Adrenal gland (tissue), 12 donors: ENCODE measurements around the gene CDH20. TPM values are rescaled to one million over a fixed set of nuclear protein-coding genes. Genes with fewer than 3 reads are reported as not detected.

Experiments
- DNase-seq, 7 donors: peaks; one replicate each; pipeline ENCODE4 v3.0.0-alpha.2; 2019 to 2020
- H3K27ac ChIP-seq, 5 donors: fragments of 200-600 bp; sonication (generic) in 4 of 5; 1 replicate in 3 of 5; 2 replicates in 2 of 5; pipeline versions ENCODE4 v1.5.1 to v1.8.0; 2016 to 2020; ENCODE audit warnings: mild to moderate bottlenecking in 1 of 5
- H3K27me3 ChIP-seq: fragments of 200-600 bp; 2 replicates; pipeline ENCODE4 v1.8.0; 2021
- H3K36me3 ChIP-seq, 2 donors: fragments of 200-600 bp; replicated peaks in 1 of 2; 1 replicate in 1 of 2; 2 replicates in 1 of 2; pipeline versions ENCODE4 v1.5.1 to v1.8.0; 2018 to 2022
- H3K4me1 ChIP-seq, 2 donors: fragments of 200-600 bp; replicated peaks in 1 of 2; 1 replicate in 1 of 2; 2 replicates in 1 of 2; pipeline versions ENCODE4 v1.5.1 to v1.8.0; 2018 to 2021
- H3K4me3 ChIP-seq, 4 donors: fragments of 200-600 bp; sonication (generic) in 3 of 4; one replicate each; pipeline ENCODE4 v1.5.1; 2016 to 2018
- H3K9me3 ChIP-seq, 3 donors: fragments of 200-600 bp; sonication (generic) in 1 of 3; replicated peaks in 1 of 3; 1 replicate in 2 of 3; 2 replicates in 1 of 3; pipeline versions ENCODE4 v1.5.1 to v1.8.0; 2016 to 2021
- CTCF ChIP-seq, 6 experiments: fragments of 450-650 bp in 4 of 6; fragments of 200-600 bp in 2 of 6; sonication (generic) in 1 of 6; IDR thresholded peaks; 1 replicate in 5 of 6; 2 replicates in 1 of 6; pipeline versions ENCODE4 v1.5.1 to v1.8.0; 2016 to 2021; ENCODE audit warnings: antibody characterized with exemption in 6 of 6, mild to moderate bottlenecking in 2 of 6, moderate library complexity in 1 of 6
- POLR2A ChIP-seq, 2 donors: fragments of 450-650 bp; IDR thresholded peaks; one replicate each; pipeline ENCODE4 v1.6.1; 2017; ENCODE audit warnings: antibody characterized with exemption in 2 of 2, mild to moderate bottlenecking in 2 of 2, moderate library complexity in 1 of 2
- WGBS, 4 donors: extraction: QIAGEN DNeasy Blood & Tissue Kit in 2 of 4; methylation state at CpG; one replicate each; pipeline versions ENCODE4 v1.1.5 to v1.1.7; 2013 to 2017; 5-methylcytosine and 5-hydroxymethylcytosine counted together
- intact Hi-C, 2 donors: fragments of 100-400 bp; cut with DNase I; formaldehyde crosslinking; loops; one replicate each; pipeline versions ENCODE4 v1.14.1 to v1.15.0; 2022 to 2023
- polyA plus RNA-seq, 3 donors: library from polyadenylated mRNA; stranded (reverse); fragments of 200-250 nt in 2 of 3; fragments of 350-450 nt in 1 of 3; fragmentation: Illumina TruSeq in 1 of 3; extraction: RNeasy Lipid Tissue Mini Kit (QIAGEN cat#74804) in 1 of 3; gene quantifications; one replicate each; pipeline ENCODE4 v1.2.3, GENCODE V29; 2013 to 2014
- total RNA-seq, 9 donors: library from RNA; depleted of rRNA in 4 of 9; stranded (reverse); fragments of >200 nt in 4 of 9; fragments of 120-200 nt in 1 of 9; fragmentation: NEBNext Ultra II Directional in 1 of 9; extraction: Animal tissue kit (Norgen Biotek cat#: 25700) in 1 of 9; gene quantifications; one replicate each; pipeline versions ENCODE4 v1.1.0 to v1.2.4, GENCODE V29; 2013 to 2023
- donor health status: healthy with polysubstance abuse.
- donor health status: Bipolar disorder and iron deficiency.
- donor health status: DM: yes; HTN: yes; CAD: no.
- donor health status: DM: no; HTN: no; CAD: no.
- donor health status: DM: no; HTN: no; CAD: no.
- donor health status: DM: yes; HTN: yes; CAD: no.

Gene CDH20
- total and polyA plus RNA-seq, 12 donors: 0.07 to 11.6 (median 0.29) TPM; not detected in 2

- no peaks in the 10 kb centered on the region for H3K4me1 ChIP-seq
- TF ChIP-seq POLR2A (IDR thresholded peaks at IDR 0.05) (no peak), CTCF (IDR thresholded peaks at IDR 0.05) (no peak)
- DNase-seq: no peak
- no peak overlapping the region for H3K27ac ChIP-seq
- 67 to 77% (median 74%) methylated on average over 8 to 11 of the region's 11 CpGs for WGBS, 4 donors
- intact Hi-C loops: no loop called here
- no peak overlapping the region for H3K4me3 ChIP-seq
- H3K36me3 ChIP-seq: no peaks in the 10 kb centered on the region
- no peaks in the 10 kb centered on the region for H3K9me3 ChIP-seq
- no peaks in the 10 kb centered on the region for H3K27me3 ChIP-seq
These were observed 24.3 kb upstream of the CDH20 start for GRCh38 chr18:61308795-61309393.

GRCh38 chr18:61322265-61322873 is 10.9 kb upstream of the CDH20 start:
- H3K4me1 ChIP-seq: no peaks in the 10 kb centered on the region
- no peak overlapping the region for H3K27ac ChIP-seq
- DNase-seq: peak; percentile 42 to 68 (median 55)
- H3K27me3 ChIP-seq: no peaks in the 10 kb centered on the region
- H3K36me3 ChIP-seq: no peaks in the 10 kb centered on the region
- no peaks in the 10 kb centered on the region for H3K9me3 ChIP-seq
- WGBS, 4 donors: 24 to 26% (median 25%) methylated on average over 9 of the region's 9 CpGs
- TF ChIP-seq CTCF (IDR thresholded peaks at IDR 0.05): peak; percentile 52 to 73 (median 66)
- no peak for TF ChIP-seq POLR2A (IDR thresholded peaks at IDR 0.05)
- intact Hi-C loops: loop anchor here (10.0 kb wide), 1 partner anchor 182 kb away; no protein-coding TSS in a partner anchor
- no peak overlapping the region for H3K4me3 ChIP-seq

GRCh38 chr18:61323951-61324350 is 9.3 kb upstream of the CDH20 start:
- WGBS, 4 donors: 57 to 77% (median 60%) methylated on average over 1 of the region's 1 CpG
- intact Hi-C loops: loop anchor here (10.0 kb wide), 1 partner anchor 181 kb away; no protein-coding TSS in a partner anchor
- no peaks in the 10 kb centered on the region for H3K4me1 ChIP-seq
- no peak for DNase-seq
- H3K27me3 ChIP-seq: no peaks in the 10 kb centered on the region
- no peak overlapping the region for H3K27ac ChIP-seq
- no peaks in the 10 kb centered on the region for H3K36me3 ChIP-seq
- no peak overlapping the region for H3K4me3 ChIP-seq
- no peaks in the 10 kb centered on the region for H3K9me3 ChIP-seq
- no peak for TF ChIP-seq POLR2A (IDR thresholded peaks at IDR 0.05)

- intact Hi-C loops: loop anchor here (10.0 kb wide), 1 partner anchor 178 kb away; no protein-coding TSS in a partner anchor
These were observed 6.8 kb upstream of the CDH20 start for GRCh38 chr18:61326407-61326806.

More at GRCh38 chr18:61326407-61326806, 6.8 kb upstream of the CDH20 start:
- Histone ChIP-seq H3K27ac (no peak overlapping the region), H3K36me3 (no peaks in the 10 kb centered on the region), H3K9me3 (no peaks in the 10 kb centered on the region), H3K4me1 (no peaks in the 10 kb centered on the region), H3K27me3 (no peaks in the 10 kb centered on the region), H3K4me3 (no peak overlapping the region)
- TF ChIP-seq POLR2A (IDR thresholded peaks at IDR 0.05) (no peak), CTCF (IDR thresholded peaks at IDR 0.05) (no peak)
- DNase-seq: no peak
